Natural killer cell (primary cell): ENCODE results near the gene KIAA0513. TPM values are rescaled to one million over a fixed set of nuclear protein-coding genes. Genes with fewer than 3 reads are reported as not detected.

Experiments
- ATAC-seq, 3 donors: fragments of 150-1000 bp in 2 of 3; fragments of 200-7000 bp in 1 of 3; cut with Tn5 transposase; 1 replicate in 1 of 3; 2 replicates in 2 of 3; pipeline ENCODE4 v1.10.0; 2021; ENCODE audit warnings: mild to moderate bottlenecking in 2 of 3, moderate library complexity in 2 of 3
- DNase-seq, 2 donors: peaks; one replicate each; pipeline versions ENCODE4 v3.0.0 to v3.0.0-alpha.2; 2013 to 2021; ENCODE audit warnings: mixed read lengths in 1 of 2
- H3K27ac ChIP-seq: one replicate; pipeline ENCODE4 v1.5.1; 2013; ENCODE audit warnings: mild to moderate bottlenecking, low read length
- H3K27me3 ChIP-seq: one replicate; pipeline ENCODE4 v1.6.1; 2013; ENCODE audit warnings: low read length; ENCODE audit not compliant: control insufficient read depth, insufficient read depth
- H3K36me3 ChIP-seq: one replicate; pipeline ENCODE4 v1.6.1; 2013; ENCODE audit warnings: low read length; ENCODE audit not compliant: control insufficient read depth, insufficient read depth
- H3K4me1 ChIP-seq: one replicate; pipeline ENCODE4 v1.6.1; 2013; ENCODE audit warnings: low read length; ENCODE audit not compliant: control insufficient read depth, insufficient read depth
- H3K4me3 ChIP-seq: one replicate; pipeline ENCODE4 v1.5.1; 2013; ENCODE audit warnings: low read length
- H3K9me3 ChIP-seq: one replicate; pipeline ENCODE4 v1.6.1; 2013; ENCODE audit warnings: low read length; ENCODE audit not compliant: control insufficient read depth, insufficient read depth
- H3K27ac Mint-ChIP-seq, 2 donors: one replicate each; pipeline ENCODE4 v1.8.0; 2022; ENCODE audit warnings: mild to moderate bottlenecking in 2 of 2, mixed read lengths in 2 of 2, moderate library complexity in 1 of 2
- H3K27me3 Mint-ChIP-seq, 2 donors: one replicate each; pipeline ENCODE4 v1.8.0; 2022; ENCODE audit warnings: low read depth in 2 of 2, mixed read lengths in 2 of 2
- H3K36me3 Mint-ChIP-seq: one replicate; pipeline ENCODE4 v1.8.0; 2022; ENCODE audit warnings: mixed read lengths
- H3K4me1 Mint-ChIP-seq, 2 donors: one replicate each; pipeline ENCODE4 v1.8.0; 2022; ENCODE audit warnings: mixed read lengths in 2 of 2
- H3K4me3 Mint-ChIP-seq: one replicate; pipeline ENCODE4 v1.8.0; 2022; ENCODE audit warnings: mild to moderate bottlenecking, moderate library complexity, mixed read lengths
- H3K9me3 Mint-ChIP-seq, 2 donors: one replicate each; pipeline ENCODE4 v1.8.0; 2022; ENCODE audit warnings: mixed read lengths in 2 of 2
- CTCF ChIP-seq: fragments of 200-600 bp; IDR thresholded peaks from one replicate; pipeline ENCODE4 v1.8.0; 2022; ENCODE audit warnings: antibody characterized with exemption
- WGBS: methylation state at CpG from one replicate; pipeline ENCODE4 v1.1.7; 2013; ENCODE audit warnings: missing lambda C conversion rate; ENCODE audit not compliant: insufficient coverage; 5-methylcytosine and 5-hydroxymethylcytosine counted together
- intact Hi-C: fragments of 100-400 bp; cut with micrococcal nuclease; formaldehyde crosslinking; loops from one replicate; pipeline ENCODE4 v1.14.2; 2022
- total RNA-seq, 4 donors: library from RNA; stranded (reverse); fragments of 120-200 nt in 1 of 4; gene quantifications; one replicate each; pipeline versions ENCODE4 v1.2.3 to v1.2.4, GENCODE V29; 2013 to 2022

The KIAA0513 gene
- total RNA-seq, 3 donors from 2014 or later (not counting 1 experiment from before 2014, with no cell fraction given): 7.9 to 17.7 (median 12.1) TPM

- Histone ChIP-seq H3K36me3 (peaks cover 2% of the 10 kb centered on the region), H3K27me3 (no peaks in the 10 kb centered on the region), H3K4me1 (peaks cover 29% of the 10 kb centered on the region), H3K27ac (peak overlapping the region; percentile 61), H3K9me3 (no peaks in the 10 kb centered on the region), H3K4me3 (peak overlapping the region; percentile 54)
- TF ChIP-seq CTCF: no peak
- ATAC-seq (peak; percentile 10 to 42 (median 18)), DNase-seq (peak in 1 of 2 donors; percentile 49)
- peaks cover 20 to 33% of the 10 kb centered on the region in 2 donors for H3K4me1 Mint-ChIP-seq
- peak overlapping the region; percentile 79 to 97 for H3K27ac Mint-ChIP-seq
- H3K9me3 Mint-ChIP-seq: no peaks in the 10 kb centered on the region
- intact Hi-C loops: loop anchor here (1.0 to 5.0 kb wide), 3 partner anchors 17 to 59 kb away; partner anchors contain the start of gene ZDHHC7
- no peaks in the 10 kb centered on the region for H3K36me3 Mint-ChIP-seq
- H3K4me3 Mint-ChIP-seq: peak overlapping the region; percentile 90
- 2% methylated on average over 41 of the region's 41 CpGs for WGBS
- no peaks in the 10 kb centered on the region for H3K27me3 Mint-ChIP-seq
These were observed 526 bp downstream of the KIAA0513 start for GRCh38 chr16:85027958-85028684.

GRCh38 chr16:85028685-85029407 is 1.3 kb downstream of the KIAA0513 start:
- H3K27ac ChIP-seq: no peak overlapping the region
- no peaks in the 10 kb centered on the region for H3K27me3 ChIP-seq
- Mint-ChIP-seq H3K4me1 (peaks cover 20 to 34% of the 10 kb centered on the region in 2 donors), H3K9me3 (no peaks in the 10 kb centered on the region), H3K27me3 (no peaks in the 10 kb centered on the region), H3K27ac (peak overlapping the region; percentile 79 to 97), H3K4me3 (peak overlapping the region; percentile 90), H3K36me3 (no peaks in the 10 kb centered on the region)
- no peak for TF ChIP-seq CTCF
- peak; percentile 49 to 63 (median 62) for ATAC-seq
- 50% methylated on average over 16 of the region's 17 CpGs for WGBS
- H3K4me1 ChIP-seq: peaks cover 29% of the 10 kb centered on the region
- H3K9me3 ChIP-seq: no peaks in the 10 kb centered on the region
- intact Hi-C loops: loop anchor here (1.0 to 5.0 kb wide), 2 partner anchors 26 to 58 kb away; no protein-coding TSS in a partner anchor
- H3K4me3 ChIP-seq: no peak overlapping the region
- peak; percentile 48 to 83 for DNase-seq
- peaks cover 2% of the 10 kb centered on the region for H3K36me3 ChIP-seq

- H3K27ac Mint-ChIP-seq: peak overlapping the region; percentile 79 to 97
- Histone ChIP-seq H3K36me3 (peaks cover 2% of the 10 kb centered on the region), H3K27me3 (no peaks in the 10 kb centered on the region), H3K27ac (no peak overlapping the region), H3K9me3 (no peaks in the 10 kb centered on the region), H3K4me1 (peaks cover 29% of the 10 kb centered on the region), H3K4me3 (no peak overlapping the region)
- H3K4me1 Mint-ChIP-seq: peaks cover 20 to 39% of the 10 kb centered on the region in 2 donors
- H3K9me3 Mint-ChIP-seq: no peaks in the 10 kb centered on the region
- peak overlapping the region; percentile 90 for H3K4me3 Mint-ChIP-seq
- WGBS: 30% methylated on average over 4 of the region's 4 CpGs
- no peak for TF ChIP-seq CTCF
- no peaks in the 10 kb centered on the region for H3K36me3 Mint-ChIP-seq
- peak in 2 of 3 donors; percentile 20 to 33 for ATAC-seq
- intact Hi-C loops: loop anchor here (5.0 kb wide), 1 partner anchor 58 kb away; no protein-coding TSS in a partner anchor
- DNase-seq: peak; percentile 19 to 83
- H3K27me3 Mint-ChIP-seq: no peaks in the 10 kb centered on the region
These were observed 1.8 kb downstream of the KIAA0513 start for GRCh38 chr16:85029408-85029784.
